GM12878 (cell line): Measurements from ENCODE around the gene TEC. TPM values are rescaled to one million over a fixed set of nuclear protein-coding genes. Genes with fewer than 3 reads are reported as not detected.

ENCODE experiments used
- ATF2 ChIP-seq: IDR thresholded peaks from 2 replicates; pipeline ENCODE4 v1.6.1; 2012; ENCODE audit warnings: low read length, inconsistent platforms
- HDAC6 ChIP-seq: fragments of 200-600 bp; sonication (generic); IDR thresholded peaks from one replicate; pipeline ENCODE4 v1.8.0; 2017; ENCODE audit warnings: antibody characterized with exemption; ENCODE audit not compliant: unreplicated experiment
- JUND ChIP-seq: IDR thresholded peaks from 2 replicates; pipeline ENCODE4 v1.6.1; 2012; ENCODE audit warnings: low read depth, mild to moderate bottlenecking, low read length, improper control_type of control experiment, moderate library complexity
- KDM1A ChIP-seq: fragments of 200-600 bp; sonication (generic); IDR thresholded peaks from 2 replicates; pipeline ENCODE4 v1.6.1; 2016; ENCODE audit warnings: borderline replicate concordance
- NKRF ChIP-seq: fragments of 450-650 bp; conservative IDR thresholded peaks from 2 replicates; pipeline ENCODE4 v1.6.1; 2017; ENCODE audit warnings: mild to moderate bottlenecking, moderate library complexity
- PML ChIP-seq: IDR thresholded peaks from 2 replicates; pipeline ENCODE4 v1.6.1; 2012; ENCODE audit warnings: low read length, inconsistent platforms
- RAD51 ChIP-seq: fragments of 450-650 bp; IDR thresholded peaks from 2 replicates; pipeline ENCODE4 v1.6.1; 2016; ENCODE audit warnings: moderate library complexity, mild to moderate bottlenecking, inconsistent platforms
- SKIL ChIP-seq: fragments of 450-650 bp; IDR thresholded peaks from 2 replicates; pipeline ENCODE4 v1.6.1; 2017; ENCODE audit warnings: mild to moderate bottlenecking, low read depth, inconsistent platforms; ENCODE audit not compliant: poor library complexity, severe bottlenecking
- SMARCA5 ChIP-seq: fragments of 450-650 bp; IDR thresholded peaks from 2 replicates; pipeline ENCODE4 v1.6.1; 2017; ENCODE audit warnings: mild to moderate bottlenecking
- polyA plus RNA-seq, 11 experiments: library from polyadenylated mRNA; depleted of rRNA in 4 of 11; unstranded in 6 of 11; stranded (reverse) in 5 of 11; fragments of >200 nt; fragmentation: Nextera tagmentation in 4 of 11; fragmentation: Illumina TruSeq in 1 of 11; extraction: Ambion mirVana in 4 of 11; extraction: Trizol in 1 of 11; gene quantifications; 1 replicate in 1 of 11; 2 replicates in 10 of 11; pipeline versions ENCODE4 v1.2.1 to v1.2.3, GENCODE V29; 2011 to 2016; ENCODE audit warnings: inconsistent platforms in 2 of 11, missing spikeins in 2 of 11, low read depth in 1 of 11
- total RNA-seq, 4 experiments: library from RNA; depleted of rRNA in 3 of 4; stranded (reverse); fragments of >200 nt in 3 of 4; fragmentation: Illumina TruSeq in 1 of 4; extraction: Trizol in 1 of 4; gene quantifications; 2 replicates each; pipeline versions ENCODE4 v1.2.1 to v1.2.3, GENCODE V29; 2013 to 2021
- TF ChIP-seq, protein P1 (sequence below): IDR thresholded peaks from 2 replicates; pipeline ENCODE4 v1.6.1; 2012; ENCODE audit warnings: improper control_type of control experiment, low read depth, low read length; ENCODE audit not compliant: insufficient replicate concordance
- TF ChIP-seq, protein P2 (sequence below): fragments of 450-650 bp; IDR thresholded peaks from 2 replicates; pipeline ENCODE4 v1.6.1; 2017; ENCODE audit warnings: mild to moderate bottlenecking, moderate library complexity

The TEC gene
- total and polyA plus RNA-seq, 10 of the 15 experiments (the other 5 are each of a cell fraction or from before 2014, with no cell fraction given): 7.4 to 27.2 (median 17.1) TPM

DNA sequence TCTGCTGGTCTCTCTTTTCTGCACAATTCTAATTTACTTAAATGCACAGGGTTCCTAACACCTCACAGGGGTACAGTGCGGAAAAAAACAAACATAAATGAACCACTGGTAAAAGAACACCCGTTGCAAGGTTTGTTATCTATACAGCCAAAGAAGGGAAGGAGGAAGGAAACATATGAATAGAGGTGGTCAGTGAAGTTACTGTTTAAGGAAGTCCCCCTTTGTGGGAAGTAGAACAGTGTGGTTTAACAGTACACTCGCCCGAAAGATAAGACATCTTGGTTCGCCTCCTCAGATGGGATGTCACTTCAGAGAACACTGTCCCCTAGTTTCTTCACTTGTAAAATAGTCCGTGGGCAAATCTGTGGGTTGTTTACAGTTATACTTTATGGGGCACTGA lies 57.5 kb downstream of the TEC start (continued):
- peak; percentile 38 for TF ChIP-seq ATF2
- TF ChIP-seq, protein P1, sequence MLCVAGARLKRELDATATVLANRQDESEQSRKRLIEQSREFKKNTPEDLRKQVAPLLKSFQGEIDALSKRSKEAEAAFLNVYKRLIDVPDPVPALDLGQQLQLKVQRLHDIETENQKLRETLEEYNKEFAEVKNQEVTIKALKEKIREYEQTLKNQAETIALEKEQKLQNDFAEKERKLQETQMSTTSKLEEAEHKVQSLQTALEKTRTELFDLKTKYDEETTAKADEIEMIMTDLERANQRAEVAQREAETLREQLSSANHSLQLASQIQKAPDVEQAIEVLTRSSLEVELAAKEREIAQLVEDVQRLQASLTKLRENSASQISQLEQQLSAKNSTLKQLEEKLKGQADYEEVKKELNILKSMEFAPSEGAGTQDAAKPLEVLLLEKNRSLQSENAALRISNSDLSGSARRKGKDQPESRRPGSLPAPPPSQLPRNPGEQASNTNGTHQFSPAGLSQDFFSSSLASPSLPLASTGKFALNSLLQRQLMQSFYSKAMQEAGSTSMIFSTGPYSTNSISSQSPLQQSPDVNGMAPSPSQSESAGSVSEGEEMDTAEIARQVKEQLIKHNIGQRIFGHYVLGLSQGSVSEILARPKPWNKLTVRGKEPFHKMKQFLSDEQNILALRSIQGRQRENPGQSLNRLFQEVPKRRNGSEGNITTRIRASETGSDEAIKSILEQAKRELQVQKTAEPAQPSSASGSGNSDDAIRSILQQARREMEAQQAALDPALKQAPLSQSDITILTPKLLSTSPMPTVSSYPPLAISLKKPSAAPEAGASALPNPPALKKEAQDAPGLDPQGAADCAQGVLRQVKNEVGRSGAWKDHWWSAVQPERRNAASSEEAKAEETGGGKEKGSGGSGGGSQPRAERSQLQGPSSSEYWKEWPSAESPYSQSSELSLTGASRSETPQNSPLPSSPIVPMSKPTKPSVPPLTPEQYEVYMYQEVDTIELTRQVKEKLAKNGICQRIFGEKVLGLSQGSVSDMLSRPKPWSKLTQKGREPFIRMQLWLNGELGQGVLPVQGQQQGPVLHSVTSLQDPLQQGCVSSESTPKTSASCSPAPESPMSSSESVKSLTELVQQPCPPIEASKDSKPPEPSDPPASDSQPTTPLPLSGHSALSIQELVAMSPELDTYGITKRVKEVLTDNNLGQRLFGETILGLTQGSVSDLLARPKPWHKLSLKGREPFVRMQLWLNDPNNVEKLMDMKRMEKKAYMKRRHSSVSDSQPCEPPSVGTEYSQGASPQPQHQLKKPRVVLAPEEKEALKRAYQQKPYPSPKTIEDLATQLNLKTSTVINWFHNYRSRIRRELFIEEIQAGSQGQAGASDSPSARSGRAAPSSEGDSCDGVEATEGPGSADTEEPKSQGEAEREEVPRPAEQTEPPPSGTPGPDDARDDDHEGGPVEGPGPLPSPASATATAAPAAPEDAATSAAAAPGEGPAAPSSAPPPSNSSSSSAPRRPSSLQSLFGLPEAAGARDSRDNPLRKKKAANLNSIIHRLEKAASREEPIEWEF: no peak
- TF ChIP-seq, protein P2, sequence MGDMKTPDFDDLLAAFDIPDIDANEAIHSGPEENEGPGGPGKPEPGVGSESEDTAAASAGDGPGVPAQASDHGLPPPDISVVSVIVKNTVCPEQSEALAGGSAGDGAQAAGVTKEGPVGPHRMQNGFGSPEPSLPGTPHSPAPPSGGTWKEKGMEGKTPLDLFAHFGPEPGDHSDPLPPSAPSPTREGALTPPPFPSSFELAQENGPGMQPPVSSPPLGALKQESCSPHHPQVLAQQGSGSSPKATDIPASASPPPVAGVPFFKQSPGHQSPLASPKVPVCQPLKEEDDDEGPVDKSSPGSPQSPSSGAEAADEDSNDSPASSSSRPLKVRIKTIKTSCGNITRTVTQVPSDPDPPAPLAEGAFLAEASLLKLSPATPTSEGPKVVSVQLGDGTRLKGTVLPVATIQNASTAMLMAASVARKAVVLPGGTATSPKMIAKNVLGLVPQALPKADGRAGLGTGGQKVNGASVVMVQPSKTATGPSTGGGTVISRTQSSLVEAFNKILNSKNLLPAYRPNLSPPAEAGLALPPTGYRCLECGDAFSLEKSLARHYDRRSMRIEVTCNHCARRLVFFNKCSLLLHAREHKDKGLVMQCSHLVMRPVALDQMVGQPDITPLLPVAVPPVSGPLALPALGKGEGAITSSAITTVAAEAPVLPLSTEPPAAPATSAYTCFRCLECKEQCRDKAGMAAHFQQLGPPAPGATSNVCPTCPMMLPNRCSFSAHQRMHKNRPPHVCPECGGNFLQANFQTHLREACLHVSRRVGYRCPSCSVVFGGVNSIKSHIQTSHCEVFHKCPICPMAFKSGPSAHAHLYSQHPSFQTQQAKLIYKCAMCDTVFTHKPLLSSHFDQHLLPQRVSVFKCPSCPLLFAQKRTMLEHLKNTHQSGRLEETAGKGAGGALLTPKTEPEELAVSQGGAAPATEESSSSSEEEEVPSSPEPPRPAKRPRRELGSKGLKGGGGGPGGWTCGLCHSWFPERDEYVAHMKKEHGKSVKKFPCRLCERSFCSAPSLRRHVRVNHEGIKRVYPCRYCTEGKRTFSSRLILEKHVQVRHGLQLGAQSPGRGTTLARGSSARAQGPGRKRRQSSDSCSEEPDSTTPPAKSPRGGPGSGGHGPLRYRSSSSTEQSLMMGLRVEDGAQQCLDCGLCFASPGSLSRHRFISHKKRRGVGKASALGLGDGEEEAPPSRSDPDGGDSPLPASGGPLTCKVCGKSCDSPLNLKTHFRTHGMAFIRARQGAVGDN: peak; percentile 17; the same call in 1 of the 2 replicates
- no peak for TF ChIP-seq KDM1A
- peak; percentile 18; the same call in 1 of the 2 replicates for TF ChIP-seq RAD51
- TF ChIP-seq NKRF: no peak
- TF ChIP-seq JUND: no peak
- peak; percentile 56; the same call in 1 of the 2 replicates for TF ChIP-seq PML
- TF ChIP-seq SMARCA5: no peak
- TF ChIP-seq SKIL: peak; percentile 38
- TF ChIP-seq HDAC6: no peak
- TF ChIP-seq, all 136 proteins: peak for 48
